GM23338 (cell line): ENCODE data around the gene SEMA4F. TPM values are rescaled to one million over a fixed set of nuclear protein-coding genes. Genes with fewer than 3 reads are reported as not detected.

Experiments used
- ATAC-seq: fragments of 200-7000 bp; cut with Tn5 transposase; 3 replicates; pipeline ENCODE4 v1.9.1; 2020
- DNase-seq: peaks from one replicate; pipeline ENCODE4 v3.0.0-alpha.2; 2015; ENCODE audit warnings: low spot score
- H2AFZ ChIP-seq: fragments of 200-600 bp; sonication (generic); 2 replicates; pipeline ENCODE4 v1.8.0; 2016; ENCODE audit warnings: antibody characterized with exemption, mild to moderate bottlenecking, moderate library complexity
- H3F3A ChIP-seq: fragments of 200-600 bp; sonication (generic); replicated peaks from 2 replicates; pipeline ENCODE4 v1.8.0; 2017; ENCODE audit warnings: antibody characterized with exemption, mixed run types, low read depth
- H3K27ac ChIP-seq: fragments of 200-600 bp; sonication (generic); 2 replicates; pipeline ENCODE4 v1.6.1; 2016; ENCODE audit warnings: low read depth
- H3K27me3 ChIP-seq: fragments of 200-600 bp; sonication (generic); 2 replicates; pipeline ENCODE4 v1.8.0; 2016; ENCODE audit warnings: mild to moderate bottlenecking, mixed run types, moderate library complexity; ENCODE audit not compliant: insufficient read depth
- H3K36me3 ChIP-seq: fragments of 200-600 bp; sonication (generic); 2 replicates; pipeline ENCODE4 v1.8.0; 2016; ENCODE audit warnings: mild to moderate bottlenecking; ENCODE audit not compliant: insufficient read depth
- H3K4me1 ChIP-seq: fragments of 200-600 bp; sonication (generic); 2 replicates; pipeline ENCODE4 v1.8.0; 2016; ENCODE audit warnings: mild to moderate bottlenecking, moderate library complexity; ENCODE audit not compliant: insufficient read depth
- H3K4me2 ChIP-seq: fragments of 200-600 bp; sonication (generic); 2 replicates; pipeline ENCODE4 v1.7.1; 2017; ENCODE audit warnings: mixed run types
- H3K4me3 ChIP-seq: fragments of 200-600 bp; sonication (generic); 2 replicates; pipeline ENCODE4 v1.6.1; 2016; ENCODE audit warnings: mixed run types
- H3K79me2 ChIP-seq: fragments of 200-600 bp; sonication (generic); replicated peaks from 2 replicates; pipeline ENCODE4 v1.8.0; 2017; ENCODE audit warnings: mild to moderate bottlenecking; ENCODE audit not compliant: insufficient read depth
- H3K9me2 ChIP-seq: fragments of 200-600 bp; sonication (generic); 2 replicates; pipeline ENCODE4 v1.8.0; 2017; ENCODE audit not compliant: insufficient read depth
- H4K20me1 ChIP-seq: fragments of 200-600 bp; sonication (generic); replicated peaks from 2 replicates; pipeline ENCODE4 v1.8.0; 2017; ENCODE audit warnings: mild to moderate bottlenecking; ENCODE audit not compliant: insufficient read depth
- H3K27ac Mint-ChIP-seq: 2 replicates; pipeline ENCODE4 v1.8.0; 2020; ENCODE audit warnings: inconsistent platforms, mild to moderate bottlenecking, moderate library complexity, mixed read lengths
- H3K27me3 Mint-ChIP-seq: 3 replicates; pipeline ENCODE4 v1.8.0; 2022; ENCODE audit warnings: low read depth, mild to moderate bottlenecking, moderate library complexity, mixed read lengths, inconsistent platforms; ENCODE audit not compliant: insufficient read depth, poor library complexity
- H3K36me3 Mint-ChIP-seq: 3 replicates; pipeline ENCODE4 v1.8.0; 2021; ENCODE audit warnings: low read depth, mild to moderate bottlenecking, inconsistent platforms, moderate library complexity, mixed read lengths
- H3K4me1 Mint-ChIP-seq: 3 replicates; pipeline ENCODE4 v1.8.0; 2020; ENCODE audit warnings: mild to moderate bottlenecking, inconsistent platforms, mixed read lengths
- H3K4me3 Mint-ChIP-seq: 3 replicates; pipeline ENCODE4 v1.8.0; 2021; ENCODE audit warnings: moderate library complexity, mild to moderate bottlenecking, inconsistent platforms, mixed read lengths
- H3K9me3 Mint-ChIP-seq: 3 replicates; pipeline ENCODE4 v1.8.0; 2020; ENCODE audit warnings: moderate library complexity, mild to moderate bottlenecking, inconsistent platforms, mixed read lengths
- CREB1 ChIP-seq: fragments of 250-450 bp; sonication (Bioruptor Pico); IDR thresholded peaks from 2 replicates; pipeline ENCODE4 v1.5.0; 2020; ENCODE audit warnings: low read depth, mild to moderate bottlenecking, moderate library complexity
- CTCF ChIP-seq, 2 experiments: fragments of 200-600 bp in 1 of 2; sonication (generic) in 1 of 2; conservative IDR thresholded peaks; 2 replicates each; pipeline versions ENCODE4 v1.5.1 to v1.6.1; 2016 to 2017; ENCODE audit warnings: antibody characterized with exemption in 2 of 2, low read depth in 2 of 2, mild to moderate bottlenecking in 2 of 2, moderate library complexity in 1 of 2
- EZH2 ChIP-seq: fragments of 200-600 bp; sonication (generic); IDR thresholded peaks from one replicate; pipeline ENCODE4 v1.8.0; 2017; ENCODE audit warnings: antibody characterized with exemption, mild to moderate bottlenecking, low read depth; ENCODE audit not compliant: unreplicated experiment
- EZH2phosphoT487 ChIP-seq: fragments of 200-600 bp; sonication (generic); IDR thresholded peaks from one replicate; pipeline ENCODE4 v1.8.1; 2018; ENCODE audit warnings: antibody characterized with exemption; ENCODE audit not compliant: unreplicated experiment
- JUNB ChIP-seq: IDR thresholded peaks from one replicate; pipeline ENCODE4 v1.6.1; 2016; ENCODE audit warnings: antibody characterized with exemption; ENCODE audit not compliant: unreplicated experiment
- NANOG ChIP-seq: IDR thresholded peaks from 2 replicates; pipeline ENCODE4 v1.6.1; 2016; ENCODE audit warnings: antibody characterized with exemption, borderline replicate concordance
- POLR2AphosphoS5 ChIP-seq: IDR thresholded peaks from 2 replicates; pipeline ENCODE4 v1.6.1; 2016; ENCODE audit warnings: antibody characterized with exemption, low read depth
- REST ChIP-seq: IDR thresholded peaks from one replicate; pipeline ENCODE4 v1.6.1; 2018; ENCODE audit warnings: antibody characterized with exemption; ENCODE audit not compliant: unreplicated experiment
- STAT1 ChIP-seq: IDR thresholded peaks from one replicate; pipeline ENCODE4 v1.6.1; 2016; ENCODE audit warnings: antibody characterized with exemption; ENCODE audit not compliant: unreplicated experiment
- ZNF114 ChIP-seq: fragments of 250-450 bp; sonication (Bioruptor Pico); IDR thresholded peaks from 2 replicates; pipeline ENCODE4 v1.5.0; 2020; ENCODE audit warnings: mild to moderate bottlenecking, moderate library complexity
- ZNF331 ChIP-seq: fragments of 250-450 bp; sonication (Bioruptor Pico); IDR thresholded peaks from 2 replicates; pipeline ENCODE4 v1.5.0; 2020; ENCODE audit warnings: low read depth, mild to moderate bottlenecking, moderate library complexity
- polyA plus RNA-seq: library from polyadenylated mRNA; unstranded; fragments of >200 nt; fragmentation: Nextera tagmentation; extraction: Ambion mirVana; gene quantifications from 2 replicates; pipeline ENCODE4 v1.2.1, GENCODE V29; 2016
- total RNA-seq: library from RNA; depleted of rRNA; stranded (reverse); fragments of >200 nt; shearing (Covaris generic); gene quantifications from 2 replicates; pipeline ENCODE4 v1.2.3, GENCODE V29; 2014
- TF ChIP-seq, protein P1 (sequence below): IDR thresholded peaks from 2 replicates; pipeline ENCODE4 v1.6.1; 2016; ENCODE audit warnings: antibody characterized with exemption
- TF ChIP-seq, protein P2 (sequence below): fragments of 250-450 bp; sonication (Bioruptor Pico); IDR thresholded peaks from 2 replicates; pipeline ENCODE4 v1.5.0; 2020; ENCODE audit warnings: mild to moderate bottlenecking, moderate library complexity

The SEMA4F gene
- total and polyA plus RNA-seq, 2 experiments from 2014 or later, result 2.2 to 3.2 TPM

DNA sequence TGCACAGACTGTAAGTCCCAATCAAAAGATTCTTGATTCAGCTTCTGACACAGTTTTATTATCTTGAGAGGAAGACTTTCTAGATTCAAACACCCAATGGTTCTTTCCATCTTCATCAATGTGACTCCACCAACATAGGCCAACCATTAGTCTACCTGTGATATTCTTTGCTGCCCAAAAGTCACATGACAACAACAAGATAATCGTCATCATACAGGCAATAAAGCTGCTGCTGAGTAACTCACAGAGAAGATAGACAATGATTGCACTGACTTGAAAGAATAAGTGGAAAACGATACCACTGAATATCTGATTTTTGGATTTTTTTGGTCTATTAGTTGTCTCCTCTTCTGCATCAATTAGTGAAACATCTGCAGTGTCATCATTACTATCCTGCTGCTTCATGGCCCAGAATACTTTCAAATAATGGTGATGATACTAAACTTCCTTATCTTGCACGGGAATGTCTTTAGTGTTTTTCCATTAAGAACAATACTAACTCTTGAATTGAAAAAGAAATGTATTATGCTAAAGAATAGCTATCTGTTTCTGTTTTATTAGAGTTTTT lies 25.4 kb upstream of the SEMA4F start:
- Mint-ChIP-seq H3K27ac (no peak overlapping the region), H3K4me1 (peaks cover 21% of the 10 kb centered on the region), H3K9me3 (no peaks in the 10 kb centered on the region), H3K27me3 (no peaks in the 10 kb centered on the region), H3K36me3 (no peaks in the 10 kb centered on the region), H3K4me3 (no peak overlapping the region)
- H4K20me1 ChIP-seq, result no peaks in the 10 kb centered on the region
- H3K79me2 ChIP-seq, result no peaks in the 10 kb centered on the region
- no peaks in the 10 kb centered on the region for H3F3A ChIP-seq
- H2AFZ ChIP-seq, result no peak overlapping the region
- H3K27me3 ChIP-seq, result no peaks in the 10 kb centered on the region
- ATAC-seq (no peak), DNase-seq (no peak)
- peaks cover 10% of the 10 kb centered on the region for H3K4me1 ChIP-seq
- no peak for TF ChIP-seq ZNF114 (CRISPR knock-in tag)
- TF ChIP-seq ZNF331, result no peak
- TF ChIP-seq EZH2phosphoT487, result no peak
- TF ChIP-seq CREB1 (CRISPR knock-in tag), result no peak
- no peak for TF ChIP-seq CTCF (conservative IDR thresholded peaks at IDR 0.05; ENCODE audit: low read depth in 2 of 2)
- TF ChIP-seq, protein P1, sequence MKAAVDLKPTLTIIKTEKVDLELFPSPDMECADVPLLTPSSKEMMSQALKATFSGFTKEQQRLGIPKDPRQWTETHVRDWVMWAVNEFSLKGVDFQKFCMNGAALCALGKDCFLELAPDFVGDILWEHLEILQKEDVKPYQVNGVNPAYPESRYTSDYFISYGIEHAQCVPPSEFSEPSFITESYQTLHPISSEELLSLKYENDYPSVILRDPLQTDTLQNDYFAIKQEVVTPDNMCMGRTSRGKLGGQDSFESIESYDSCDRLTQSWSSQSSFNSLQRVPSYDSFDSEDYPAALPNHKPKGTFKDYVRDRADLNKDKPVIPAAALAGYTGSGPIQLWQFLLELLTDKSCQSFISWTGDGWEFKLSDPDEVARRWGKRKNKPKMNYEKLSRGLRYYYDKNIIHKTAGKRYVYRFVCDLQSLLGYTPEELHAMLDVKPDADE, result no peak
- no peak for TF ChIP-seq POLR2AphosphoS5
- no peak for TF ChIP-seq NANOG
- no peak for TF ChIP-seq EZH2
- TF ChIP-seq, protein P2, sequence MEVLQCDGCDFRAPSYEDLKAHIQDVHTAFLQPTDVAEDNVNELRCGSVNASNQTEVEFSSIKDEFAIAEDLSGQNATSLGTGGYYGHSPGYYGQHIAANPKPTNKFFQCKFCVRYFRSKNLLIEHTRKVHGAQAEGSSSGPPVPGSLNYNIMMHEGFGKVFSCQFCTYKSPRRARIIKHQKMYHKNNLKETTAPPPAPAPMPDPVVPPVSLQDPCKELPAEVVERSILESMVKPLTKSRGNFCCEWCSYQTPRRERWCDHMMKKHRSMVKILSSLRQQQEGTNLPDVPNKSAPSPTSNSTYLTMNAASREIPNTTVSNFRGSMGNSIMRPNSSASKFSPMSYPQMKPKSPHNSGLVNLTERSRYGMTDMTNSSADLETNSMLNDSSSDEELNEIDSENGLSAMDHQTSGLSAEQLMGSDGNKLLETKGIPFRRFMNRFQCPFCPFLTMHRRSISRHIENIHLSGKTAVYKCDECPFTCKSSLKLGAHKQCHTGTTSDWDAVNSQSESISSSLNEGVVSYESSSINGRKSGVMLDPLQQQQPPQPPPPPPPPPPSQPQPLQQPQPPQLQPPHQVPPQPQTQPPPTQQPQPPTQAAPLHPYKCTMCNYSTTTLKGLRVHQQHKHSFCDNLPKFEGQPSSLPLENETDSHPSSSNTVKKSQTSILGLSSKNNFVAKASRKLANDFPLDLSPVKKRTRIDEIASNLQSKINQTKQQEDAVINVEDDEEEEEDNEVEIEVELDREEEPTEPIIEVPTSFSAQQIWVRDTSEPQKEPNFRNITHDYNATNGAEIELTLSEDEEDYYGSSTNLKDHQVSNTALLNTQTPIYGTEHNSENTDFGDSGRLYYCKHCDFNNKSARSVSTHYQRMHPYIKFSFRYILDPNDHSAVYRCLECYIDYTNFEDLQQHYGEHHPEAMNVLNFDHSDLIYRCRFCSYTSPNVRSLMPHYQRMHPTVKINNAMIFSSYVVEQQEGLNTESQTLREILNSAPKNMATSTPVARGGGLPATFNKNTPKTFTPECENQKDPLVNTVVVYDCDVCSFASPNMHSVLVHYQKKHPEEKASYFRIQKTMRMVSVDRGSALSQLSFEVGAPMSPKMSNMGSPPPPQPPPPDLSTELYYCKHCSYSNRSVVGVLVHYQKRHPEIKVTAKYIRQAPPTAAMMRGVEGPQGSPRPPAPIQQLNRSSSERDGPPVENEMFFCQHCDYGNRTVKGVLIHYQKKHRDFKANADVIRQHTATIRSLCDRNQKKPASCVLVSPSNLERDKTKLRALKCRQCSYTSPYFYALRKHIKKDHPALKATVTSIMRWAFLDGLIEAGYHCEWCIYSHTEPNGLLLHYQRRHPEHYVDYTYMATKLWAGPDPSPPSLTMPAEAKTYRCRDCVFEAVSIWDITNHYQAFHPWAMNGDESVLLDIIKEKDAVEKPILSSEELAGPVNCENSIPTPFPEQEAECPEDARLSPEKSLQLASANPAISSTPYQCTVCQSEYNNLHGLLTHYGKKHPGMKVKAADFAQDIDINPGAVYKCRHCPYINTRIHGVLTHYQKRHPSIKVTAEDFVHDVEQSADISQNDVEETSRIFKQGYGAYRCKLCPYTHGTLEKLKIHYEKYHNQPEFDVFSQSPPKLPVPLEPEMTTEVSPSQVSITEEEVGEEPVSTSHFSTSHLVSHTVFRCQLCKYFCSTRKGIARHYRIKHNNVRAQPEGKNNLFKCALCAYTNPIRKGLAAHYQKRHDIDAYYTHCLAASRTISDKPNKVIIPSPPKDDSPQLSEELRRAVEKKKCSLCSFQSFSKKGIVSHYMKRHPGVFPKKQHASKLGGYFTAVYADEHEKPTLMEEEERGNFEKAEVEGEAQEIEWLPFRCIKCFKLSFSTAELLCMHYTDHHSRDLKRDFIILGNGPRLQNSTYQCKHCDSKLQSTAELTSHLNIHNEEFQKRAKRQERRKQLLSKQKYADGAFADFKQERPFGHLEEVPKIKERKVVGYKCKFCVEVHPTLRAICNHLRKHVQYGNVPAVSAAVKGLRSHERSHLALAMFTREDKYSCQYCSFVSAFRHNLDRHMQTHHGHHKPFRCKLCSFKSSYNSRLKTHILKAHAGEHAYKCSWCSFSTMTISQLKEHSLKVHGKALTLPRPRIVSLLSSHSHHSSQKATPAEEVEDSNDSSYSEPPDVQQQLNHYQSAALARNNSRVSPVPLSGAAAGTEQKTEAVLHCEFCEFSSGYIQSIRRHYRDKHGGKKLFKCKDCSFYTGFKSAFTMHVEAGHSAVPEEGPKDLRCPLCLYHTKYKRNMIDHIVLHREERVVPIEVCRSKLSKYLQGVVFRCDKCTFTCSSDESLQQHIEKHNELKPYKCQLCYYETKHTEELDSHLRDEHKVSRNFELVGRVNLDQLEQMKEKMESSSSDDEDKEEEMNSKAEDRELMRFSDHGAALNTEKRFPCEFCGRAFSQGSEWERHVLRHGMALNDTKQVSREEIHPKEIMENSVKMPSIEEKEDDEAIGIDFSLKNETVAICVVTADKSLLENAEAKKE (CRISPR knock-in tag), result no peak
- no peak for TF ChIP-seq REST
- TF ChIP-seq JUNB, result no peak
- no peak for TF ChIP-seq STAT1
- no peak overlapping the region for H3K27ac ChIP-seq
- no peaks in the 10 kb centered on the region for H3K36me3 ChIP-seq
- no peak overlapping the region for H3K4me2 ChIP-seq
- no peak overlapping the region for H3K4me3 ChIP-seq
- H3K9me2 ChIP-seq, result no peaks in the 10 kb centered on the region
